ENCODE measurements around the gene NECTIN1. TPM values are rescaled to one million over a fixed set of nuclear protein-coding genes. Genes with fewer than 3 reads are reported as not detected.

NECTIN1 gene
- total RNA-seq, 1 experiment from 2014 or later = 23.8 TPM

DNA sequence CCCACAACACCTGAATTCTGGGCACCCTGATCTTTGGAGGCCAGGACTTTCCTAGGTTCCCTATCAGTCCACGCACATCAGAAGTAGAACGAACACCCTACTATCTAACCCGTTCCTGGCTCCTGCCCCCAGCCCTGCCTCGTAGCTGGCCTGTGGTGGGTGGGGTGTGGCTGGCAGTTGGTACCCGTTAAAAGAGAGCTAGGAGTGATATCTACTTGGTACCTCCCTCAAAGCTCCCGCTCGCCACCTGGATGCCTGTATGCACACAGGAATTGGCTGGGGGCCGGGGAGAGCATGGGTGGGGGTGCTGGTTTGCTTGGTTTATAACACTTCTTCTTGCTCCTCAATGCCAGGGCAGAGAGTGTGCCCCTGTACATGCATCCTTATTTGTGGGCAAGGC, 14.0 kb upstream of the NECTIN1 start:
- Histone ChIP-seq H3K27me3 (ENCODE audit: insufficient read depth, low read length) (no peaks in the 10 kb centered on the region), H3K79me2 (ENCODE audit: insufficient read depth, low read length) (no peaks in the 10 kb centered on the region), H3K27ac (ENCODE audit: low read depth, low read length) (no peak overlapping the region), H3K9me2 (ENCODE audit: insufficient read depth) (no peaks in the 10 kb centered on the region), H3K9ac (ENCODE audit: low read length) (no peak overlapping the region), H3K4me3 (replicated peaks in 1 of 2; ENCODE audit: low read depth in 1 of 2, low read length in 2 of 2) (no peak overlapping the region), H3K36me3 (ENCODE audit: control insufficient read depth in 1 of 2, insufficient read depth in 2 of 2, low read length in 2 of 2) (no peaks in the 10 kb centered on the region), H4K20me1 (ENCODE audit: insufficient read depth) (no peaks in the 10 kb centered on the region), H3K4me1 (ENCODE audit: control insufficient read depth in 1 of 2, insufficient read depth in 2 of 2, low read length in 2 of 2) (peaks cover 0 to 11% of the 10 kb centered on the region in 2 experiments; a peak in 2 of 4 replicates), H3K4me2 (ENCODE audit: low read length) (no peak overlapping the region), H2AFZ (ENCODE audit: low read depth, low read length, poor library complexity, severe bottlenecking) (no peak overlapping the region), H3K9me3 (ENCODE audit: control insufficient read depth in 1 of 2, insufficient read depth in 1 of 2, low read depth in 1 of 2, low read length in 2 of 2) (no peaks in the 10 kb centered on the region)
- intact Hi-C loops (cut with micrococcal nuclease) = no loop called here
- ChIA-PET CTCF (interaction anchor here (1.0 kb wide), 1 partner anchor 14 kb away, joined by 4 read pairs; the partner anchor contains the start of gene NECTIN1), RAD21 (ENCODE audit: low non-redundant PET in 1 of 2, low total read pairs in 2 of 2, uncharacterized antibody in 2 of 2, unreplicated experiment in 2 of 2) (no interaction called here), POLR2A (no interaction called here)
- no TSS peak for BruUV-seq (replicated peaks)
- no peak for ATAC-seq
- TF ChIP-seq EZH2phosphoT487 (IDR thresholded peaks at IDR 0.05; ENCODE audit: borderline replicate concordance) = no peak
- TF ChIP-seq RAD21 (IDR thresholded peaks at IDR 0.05; ENCODE audit: low read depth) = no peak
- no peak for TF ChIP-seq ZFX (IDR thresholded peaks at IDR 0.05)
- TF ChIP-seq JUND (IDR thresholded peaks at IDR 0.05) = no peak
- TF ChIP-seq POLR2A (IDR thresholded peaks at IDR 0.05; ENCODE audit: borderline replicate concordance, extremely low read depth, insufficient read depth, insufficient read length) = no peak
- no peak for TF ChIP-seq SIN3A (IDR thresholded peaks at IDR 0.05; ENCODE audit: low read depth)
- TF ChIP-seq EZH2 (IDR thresholded peaks at IDR 0.05) = no peak
- no peak for DNase-seq (ENCODE audit: low read depth, low spot score)

DNA sequence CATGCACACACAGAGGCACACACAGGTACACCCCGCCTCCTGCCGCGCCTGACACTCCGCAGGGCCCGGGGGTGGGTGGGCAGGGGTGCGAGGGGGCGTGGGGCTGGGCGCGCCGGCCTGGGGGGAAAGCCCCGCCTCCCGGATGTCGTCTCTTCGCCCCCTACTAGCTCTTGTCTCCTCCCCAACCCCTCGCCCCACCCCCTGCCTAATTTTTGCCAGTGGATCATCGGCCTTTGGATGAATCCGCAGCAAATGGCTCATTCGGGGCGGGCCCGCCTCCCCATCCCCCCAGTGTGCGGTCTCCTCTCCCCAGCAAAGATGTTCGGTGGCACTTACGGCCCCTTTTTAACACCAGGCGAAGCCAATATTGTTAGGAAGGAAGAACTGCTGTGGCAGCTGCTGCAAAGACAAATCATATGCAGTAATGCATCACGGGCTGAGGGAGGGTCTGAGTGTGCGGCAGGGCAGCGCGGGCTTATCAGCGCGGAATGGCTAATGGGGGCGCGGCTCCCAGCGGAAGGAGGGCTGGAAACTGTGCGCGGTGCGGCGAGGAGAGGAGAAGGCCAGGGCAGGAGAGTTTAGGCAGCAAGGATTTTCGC, 13.4 kb upstream of the NECTIN1 start:
- Histone ChIP-seq H3K27me3 (ENCODE audit: insufficient read depth, low read length) (no peaks in the 10 kb centered on the region), H3K36me3 (ENCODE audit: control insufficient read depth in 1 of 2, insufficient read depth in 2 of 2, low read length in 2 of 2) (no peaks in the 10 kb centered on the region), H3K4me1 (ENCODE audit: control insufficient read depth in 1 of 2, insufficient read depth in 2 of 2, low read length in 2 of 2) (peaks cover 0 to 11% of the 10 kb centered on the region in 2 experiments; a peak in 2 of 4 replicates), H3K27ac (ENCODE audit: low read depth, low read length) (no peak overlapping the region), H3K9me2 (ENCODE audit: insufficient read depth) (no peaks in the 10 kb centered on the region), H3K4me2 (ENCODE audit: low read length) (no peak overlapping the region), H2AFZ (ENCODE audit: low read depth, low read length, poor library complexity, severe bottlenecking) (no peak overlapping the region), H3K9me3 (ENCODE audit: control insufficient read depth in 1 of 2, insufficient read depth in 1 of 2, low read depth in 1 of 2, low read length in 2 of 2) (no peaks in the 10 kb centered on the region), H3K4me3 (replicated peaks in 1 of 2; ENCODE audit: low read depth in 1 of 2, low read length in 2 of 2) (no peak overlapping the region), H4K20me1 (ENCODE audit: insufficient read depth) (no peaks in the 10 kb centered on the region), H3K79me2 (ENCODE audit: insufficient read depth, low read length) (no peaks in the 10 kb centered on the region), H3K9ac (ENCODE audit: low read length) (no peak overlapping the region)
- ChIA-PET POLR2A (no interaction called here), CTCF (interaction anchor here (1.0 to 1.1 kb wide), 2 partner anchors 14 to 17 kb away, joined by 3 to 4 read pairs; partner anchors contain the start of gene NECTIN1), RAD21 (ENCODE audit: low non-redundant PET in 1 of 2, low total read pairs in 2 of 2, uncharacterized antibody in 2 of 2, unreplicated experiment in 2 of 2) (no interaction called here)
- no peak for DNase-seq (ENCODE audit: low read depth, low spot score)
- TF ChIP-seq ZNF274 (IDR thresholded peaks at IDR 0.05; ENCODE audit: low read depth, low read length) = no peak
- TF ChIP-seq YY1 (IDR thresholded peaks at IDR 0.05; ENCODE audit: extremely low read depth, insufficient replicate concordance, low read depth, low read length) = no peak
- TF ChIP-seq ATF3 (IDR thresholded peaks at IDR 0.05) = no peak
- no peak for ATAC-seq
- BruUV-seq (replicated peaks) = no TSS peak
- intact Hi-C loops (cut with micrococcal nuclease) = no loop called here

All from HCT116 (cell line).